SK-N-MC (cell line): ENCODE measurements around the gene PLXNC1.

Experiments used
- EZH2 ChIP-seq: fragments of 200-600 bp; sonication (generic); IDR thresholded peaks from one replicate; pipeline ENCODE4 v1.6.1; 2017; ENCODE audit warnings: antibody characterized with exemption
- FOXP2 ChIP-seq: optimal IDR thresholded peaks from 2 replicates; pipeline ENCODE3; 2011; ENCODE audit warnings: mild to moderate bottlenecking, moderate library complexity; ENCODE audit not compliant: insufficient read depth; ENCODE audit errors: extremely low read length, control extremely low read depth
- POLR2AphosphoS5 ChIP-seq: IDR thresholded peaks from 2 replicates; pipeline ENCODE4 v1.6.1; 2012; ENCODE audit warnings: mild to moderate bottlenecking, low read depth, low read length, borderline replicate concordance

DNA sequence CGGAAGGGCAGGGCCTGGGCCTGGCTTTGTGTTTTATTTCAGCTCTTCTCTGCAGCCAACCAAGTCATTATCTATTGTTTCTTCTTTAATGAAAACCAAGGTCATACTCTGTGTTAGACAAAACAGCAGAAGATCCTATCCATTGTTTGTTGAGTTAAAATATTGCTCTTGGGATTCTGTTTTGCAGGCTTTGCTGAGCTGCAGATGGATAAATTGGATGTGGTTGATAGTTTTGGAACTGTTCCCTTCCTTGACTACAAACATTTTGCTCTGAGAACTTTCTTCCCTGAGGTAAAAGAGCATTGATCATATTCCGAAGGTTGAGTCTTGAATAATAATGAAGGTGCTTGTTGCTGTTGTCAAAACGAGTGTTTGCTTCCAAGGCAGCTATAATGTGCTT, 106.6 kb downstream of the PLXNC1 start:
- no peak for TF ChIP-seq EZH2
- no peak for TF ChIP-seq POLR2AphosphoS5
- TF ChIP-seq FOXP2: no peak
